HepG2 (cell line): ENCODE measurements around the gene TMBIM6. TPM values are rescaled to one million over a fixed set of nuclear protein-coding genes. Genes with fewer than 3 reads are reported as not detected.

Experiments
- RCOR2 ChIP-seq: IDR thresholded peaks from 2 replicates; pipeline ENCODE4 v1.6.1; 2016; ENCODE audit warnings: missing biosample characterization, missing genetic modification reagents
- TRIM24 ChIP-seq: sonication (generic); formaldehyde crosslinking; IDR thresholded peaks from 2 replicates; pipeline ENCODE4 v1.8.0; 2022; ENCODE audit warnings: mild to moderate bottlenecking, missing genetic modification reagents
- XBP1 ChIP-seq: sonication (generic); formaldehyde crosslinking; IDR thresholded peaks from 2 replicates; pipeline ENCODE4 v1.5.0; 2020; ENCODE audit warnings: missing genetic modification reagents
- ZNF274 ChIP-seq: sonication (generic); formaldehyde crosslinking; IDR thresholded peaks from 2 replicates; pipeline ENCODE4 v1.5.1; 2020; ENCODE audit warnings: mild to moderate bottlenecking, missing genetic modification reagents
- polyA plus RNA-seq, 8 experiments: library from polyadenylated mRNA; depleted of rRNA in 3 of 8; stranded (reverse) in 7 of 8; unstranded in 1 of 8; fragments of >200 nt; fragmentation: Illumina TruSeq in 4 of 8; extraction: Trizol in 4 of 8; gene quantifications; 2 replicates each; pipeline versions ENCODE4 v1.2.1 to v1.2.3, GENCODE V29; 2011 to 2016; ENCODE audit warnings: low read depth in 4 of 8, missing spikeins in 1 of 8, mixed read lengths in 1 of 8; ENCODE audit not compliant: insufficient read depth in 1 of 8
- total RNA-seq, 5 experiments: library from RNA; depleted of rRNA; stranded (reverse); fragments of >200 nt; fragmentation: Illumina TruSeq; extraction: Trizol; gene quantifications; 2 replicates each; pipeline ENCODE4 v1.2.3, GENCODE V29; 2016; ENCODE audit warnings: low read depth in 1 of 5
- TF ChIP-seq, protein P1 (sequence below): sonication (generic); formaldehyde crosslinking; IDR thresholded peaks from 2 replicates; pipeline ENCODE4 v1.4.0; 2020; ENCODE audit warnings: missing genetic modification reagents, borderline replicate concordance
- TF ChIP-seq, protein P2 (sequence below): sonication (generic); formaldehyde crosslinking; IDR thresholded peaks from 2 replicates; pipeline ENCODE4 v1.5.1; 2020; ENCODE audit warnings: missing genetic modification reagents, mild to moderate bottlenecking, borderline replicate concordance
- TF ChIP-seq, protein P3 (sequence below): IDR thresholded peaks from 2 replicates; pipeline ENCODE4 v1.6.1; 2016
- TF ChIP-seq, protein P4 (sequence below): sonication (generic); formaldehyde crosslinking; IDR thresholded peaks from 2 replicates; pipeline ENCODE4 v1.5.1; 2020; ENCODE audit warnings: mild to moderate bottlenecking, missing genetic modification reagents, borderline replicate concordance
- TF ChIP-seq, protein P5 (sequence below): sonication (generic); formaldehyde crosslinking; IDR thresholded peaks from 2 replicates; pipeline ENCODE4 v1.9.0; 2021; ENCODE audit warnings: missing genetic modification reagents, mild to moderate bottlenecking, borderline replicate concordance
- TF ChIP-seq, protein P6 (sequence below): sonication (generic); formaldehyde crosslinking; IDR thresholded peaks from 2 replicates; pipeline ENCODE4 v1.4.0; 2020; ENCODE audit warnings: missing genetic modification reagents

TMBIM6 gene
- total and polyA plus RNA-seq, 2 of the 13 experiments (the other 11 are each of a cell fraction or from before 2014, with no cell fraction given) = 412 to 468 TPM

DNA sequence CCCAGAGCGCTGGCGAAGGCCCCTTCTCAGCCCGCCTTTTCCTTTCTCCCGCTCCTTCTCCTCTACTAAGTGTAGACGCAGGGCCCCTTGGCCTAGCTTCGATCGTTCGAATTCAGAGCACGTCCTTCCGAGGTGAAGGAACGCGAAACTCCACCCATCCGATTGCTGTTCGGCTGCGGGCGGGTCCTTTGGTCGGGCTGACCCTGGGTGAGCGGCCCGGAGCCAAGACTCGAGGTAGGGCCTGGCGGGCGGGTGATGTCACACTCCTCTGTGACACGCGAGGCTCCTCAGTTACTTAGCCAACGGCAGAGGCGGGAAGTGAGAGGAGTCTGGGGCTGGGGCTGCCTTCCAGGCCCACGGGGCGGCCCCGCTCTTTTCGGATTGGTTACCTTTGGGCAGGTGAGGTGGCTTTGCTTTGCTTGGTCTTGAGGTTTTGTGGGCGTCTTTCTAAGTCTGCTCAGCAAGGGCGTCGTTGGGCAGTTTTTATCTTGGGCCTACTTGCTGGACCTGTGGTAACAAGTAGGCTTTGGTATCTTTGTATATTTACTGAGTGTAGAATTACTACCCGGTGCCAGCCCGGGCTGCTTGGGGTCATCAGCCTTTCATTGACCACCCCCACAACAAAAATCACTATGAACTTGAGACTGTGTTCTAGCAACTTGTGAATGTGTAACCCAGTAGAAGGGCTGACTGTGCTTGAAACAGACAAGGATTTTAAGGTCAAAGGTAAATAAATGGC is 694 bp downstream of the TMBIM6 start (continued):
- TF ChIP-seq, protein P1, sequence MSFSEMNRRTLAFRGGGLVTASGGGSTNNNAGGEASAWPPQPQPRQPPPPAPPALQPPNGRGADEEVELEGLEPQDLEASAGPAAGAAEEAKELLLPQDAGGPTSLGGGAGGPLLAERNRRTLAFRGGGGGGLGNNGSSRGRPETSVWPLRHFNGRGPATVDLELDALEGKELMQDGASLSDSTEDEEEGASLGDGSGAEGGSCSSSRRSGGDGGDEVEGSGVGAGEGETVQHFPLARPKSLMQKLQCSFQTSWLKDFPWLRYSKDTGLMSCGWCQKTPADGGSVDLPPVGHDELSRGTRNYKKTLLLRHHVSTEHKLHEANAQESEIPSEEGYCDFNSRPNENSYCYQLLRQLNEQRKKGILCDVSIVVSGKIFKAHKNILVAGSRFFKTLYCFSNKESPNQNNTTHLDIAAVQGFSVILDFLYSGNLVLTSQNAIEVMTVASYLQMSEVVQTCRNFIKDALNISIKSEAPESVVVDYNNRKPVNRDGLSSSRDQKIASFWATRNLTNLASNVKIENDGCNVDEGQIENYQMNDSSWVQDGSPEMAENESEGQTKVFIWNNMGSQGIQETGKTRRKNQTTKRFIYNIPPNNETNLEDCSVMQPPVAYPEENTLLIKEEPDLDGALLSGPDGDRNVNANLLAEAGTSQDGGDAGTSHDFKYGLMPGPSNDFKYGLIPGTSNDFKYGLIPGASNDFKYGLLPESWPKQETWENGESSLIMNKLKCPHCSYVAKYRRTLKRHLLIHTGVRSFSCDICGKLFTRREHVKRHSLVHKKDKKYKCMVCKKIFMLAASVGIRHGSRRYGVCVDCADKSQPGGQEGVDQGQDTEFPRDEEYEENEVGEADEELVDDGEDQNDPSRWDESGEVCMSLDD (CRISPR knock-in tag) = no peak
- TF ChIP-seq ZNF274 (CRISPR knock-in tag) = no peak
- TF ChIP-seq TRIM24 (CRISPR knock-in tag) = no peak
- TF ChIP-seq, protein P2, sequence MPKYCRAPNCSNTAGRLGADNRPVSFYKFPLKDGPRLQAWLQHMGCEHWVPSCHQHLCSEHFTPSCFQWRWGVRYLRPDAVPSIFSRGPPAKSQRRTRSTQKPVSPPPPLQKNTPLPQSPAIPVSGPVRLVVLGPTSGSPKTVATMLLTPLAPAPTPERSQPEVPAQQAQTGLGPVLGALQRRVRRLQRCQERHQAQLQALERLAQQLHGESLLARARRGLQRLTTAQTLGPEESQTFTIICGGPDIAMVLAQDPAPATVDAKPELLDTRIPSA (CRISPR knock-in tag) = no peak
- no peak for TF ChIP-seq XBP1
- TF ChIP-seq, protein P3, sequence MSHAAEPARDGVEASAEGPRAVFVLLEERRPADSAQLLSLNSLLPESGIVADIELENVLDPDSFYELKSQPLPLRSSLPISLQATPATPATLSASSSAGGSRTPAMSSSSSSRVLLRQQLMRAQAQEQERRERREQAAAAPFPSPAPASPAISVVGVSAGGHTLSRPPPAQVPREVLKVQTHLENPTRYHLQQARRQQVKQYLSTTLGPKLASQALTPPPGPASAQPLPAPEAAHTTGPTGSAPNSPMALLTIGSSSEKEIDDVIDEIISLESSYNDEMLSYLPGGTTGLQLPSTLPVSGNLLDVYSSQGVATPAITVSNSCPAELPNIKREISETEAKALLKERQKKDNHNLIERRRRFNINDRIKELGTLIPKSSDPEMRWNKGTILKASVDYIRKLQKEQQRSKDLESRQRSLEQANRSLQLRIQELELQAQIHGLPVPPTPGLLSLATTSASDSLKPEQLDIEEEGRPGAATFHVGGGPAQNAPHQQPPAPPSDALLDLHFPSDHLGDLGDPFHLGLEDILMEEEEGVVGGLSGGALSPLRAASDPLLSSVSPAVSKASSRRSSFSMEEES (CRISPR knock-in tag) = no peak
- TF ChIP-seq, protein P4, sequence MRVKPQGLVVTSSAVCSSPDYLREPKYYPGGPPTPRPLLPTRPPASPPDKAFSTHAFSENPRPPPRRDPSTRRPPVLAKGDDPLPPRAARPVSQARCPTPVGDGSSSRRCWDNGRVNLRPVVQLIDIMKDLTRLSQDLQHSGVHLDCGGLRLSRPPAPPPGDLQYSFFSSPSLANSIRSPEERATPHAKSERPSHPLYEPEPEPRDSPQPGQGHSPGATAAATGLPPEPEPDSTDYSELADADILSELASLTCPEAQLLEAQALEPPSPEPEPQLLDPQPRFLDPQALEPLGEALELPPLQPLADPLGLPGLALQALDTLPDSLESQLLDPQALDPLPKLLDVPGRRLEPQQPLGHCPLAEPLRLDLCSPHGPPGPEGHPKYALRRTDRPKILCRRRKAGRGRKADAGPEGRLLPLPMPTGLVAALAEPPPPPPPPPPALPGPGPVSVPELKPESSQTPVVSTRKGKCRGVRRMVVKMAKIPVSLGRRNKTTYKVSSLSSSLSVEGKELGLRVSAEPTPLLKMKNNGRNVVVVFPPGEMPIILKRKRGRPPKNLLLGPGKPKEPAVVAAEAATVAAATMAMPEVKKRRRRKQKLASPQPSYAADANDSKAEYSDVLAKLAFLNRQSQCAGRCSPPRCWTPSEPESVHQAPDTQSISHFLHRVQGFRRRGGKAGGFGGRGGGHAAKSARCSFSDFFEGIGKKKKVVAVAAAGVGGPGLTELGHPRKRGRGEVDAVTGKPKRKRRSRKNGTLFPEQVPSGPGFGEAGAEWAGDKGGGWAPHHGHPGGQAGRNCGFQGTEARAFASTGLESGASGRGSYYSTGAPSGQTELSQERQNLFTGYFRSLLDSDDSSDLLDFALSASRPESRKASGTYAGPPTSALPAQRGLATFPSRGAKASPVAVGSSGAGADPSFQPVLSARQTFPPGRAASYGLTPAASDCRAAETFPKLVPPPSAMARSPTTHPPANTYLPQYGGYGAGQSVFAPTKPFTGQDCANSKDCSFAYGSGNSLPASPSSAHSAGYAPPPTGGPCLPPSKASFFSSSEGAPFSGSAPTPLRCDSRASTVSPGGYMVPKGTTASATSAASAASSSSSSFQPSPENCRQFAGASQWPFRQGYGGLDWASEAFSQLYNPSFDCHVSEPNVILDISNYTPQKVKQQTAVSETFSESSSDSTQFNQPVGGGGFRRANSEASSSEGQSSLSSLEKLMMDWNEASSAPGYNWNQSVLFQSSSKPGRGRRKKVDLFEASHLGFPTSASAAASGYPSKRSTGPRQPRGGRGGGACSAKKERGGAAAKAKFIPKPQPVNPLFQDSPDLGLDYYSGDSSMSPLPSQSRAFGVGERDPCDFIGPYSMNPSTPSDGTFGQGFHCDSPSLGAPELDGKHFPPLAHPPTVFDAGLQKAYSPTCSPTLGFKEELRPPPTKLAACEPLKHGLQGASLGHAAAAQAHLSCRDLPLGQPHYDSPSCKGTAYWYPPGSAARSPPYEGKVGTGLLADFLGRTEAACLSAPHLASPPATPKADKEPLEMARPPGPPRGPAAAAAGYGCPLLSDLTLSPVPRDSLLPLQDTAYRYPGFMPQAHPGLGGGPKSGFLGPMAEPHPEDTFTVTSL = peak; percentile 31; the same call in 1 of the 2 replicates
- TF ChIP-seq, protein P5, sequence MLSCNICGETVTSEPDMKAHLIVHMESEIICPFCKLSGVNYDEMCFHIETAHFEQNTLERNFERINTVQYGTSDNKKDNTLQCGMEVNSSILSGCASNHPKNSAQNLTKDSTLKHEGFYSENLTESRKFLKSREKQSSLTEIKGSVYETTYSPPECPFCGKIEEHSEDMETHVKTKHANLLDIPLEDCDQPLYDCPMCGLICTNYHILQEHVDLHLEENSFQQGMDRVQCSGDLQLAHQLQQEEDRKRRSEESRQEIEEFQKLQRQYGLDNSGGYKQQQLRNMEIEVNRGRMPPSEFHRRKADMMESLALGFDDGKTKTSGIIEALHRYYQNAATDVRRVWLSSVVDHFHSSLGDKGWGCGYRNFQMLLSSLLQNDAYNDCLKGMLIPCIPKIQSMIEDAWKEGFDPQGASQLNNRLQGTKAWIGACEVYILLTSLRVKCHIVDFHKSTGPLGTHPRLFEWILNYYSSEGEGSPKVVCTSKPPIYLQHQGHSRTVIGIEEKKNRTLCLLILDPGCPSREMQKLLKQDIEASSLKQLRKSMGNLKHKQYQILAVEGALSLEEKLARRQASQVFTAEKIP (CRISPR knock-in tag) = no peak
- no peak for TF ChIP-seq RCOR2 (CRISPR knock-in tag)
- TF ChIP-seq, protein P6, sequence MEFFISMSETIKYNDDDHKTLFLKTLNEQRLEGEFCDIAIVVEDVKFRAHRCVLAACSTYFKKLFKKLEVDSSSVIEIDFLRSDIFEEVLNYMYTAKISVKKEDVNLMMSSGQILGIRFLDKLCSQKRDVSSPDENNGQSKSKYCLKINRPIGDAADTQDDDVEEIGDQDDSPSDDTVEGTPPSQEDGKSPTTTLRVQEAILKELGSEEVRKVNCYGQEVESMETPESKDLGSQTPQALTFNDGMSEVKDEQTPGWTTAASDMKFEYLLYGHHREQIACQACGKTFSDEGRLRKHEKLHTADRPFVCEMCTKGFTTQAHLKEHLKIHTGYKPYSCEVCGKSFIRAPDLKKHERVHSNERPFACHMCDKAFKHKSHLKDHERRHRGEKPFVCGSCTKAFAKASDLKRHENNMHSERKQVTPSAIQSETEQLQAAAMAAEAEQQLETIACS (CRISPR knock-in tag) = no peak
